GM12891 (cell line): ENCODE measurements around the gene ALPK3.

Source experiments
- PAX5 ChIP-seq: IDR thresholded peaks from 2 replicates; pipeline ENCODE4 v1.6.1; 2011; ENCODE audit warnings: low read length, moderate library complexity, mild to moderate bottlenecking; ENCODE audit not compliant: insufficient read depth, severe bottlenecking
- POLR2A ChIP-seq: IDR thresholded peaks from 2 replicates; pipeline ENCODE4 v1.6.1; 2011; ENCODE audit warnings: low read depth, low read length, control low read depth
- POLR2AphosphoS5 ChIP-seq: IDR thresholded peaks from 2 replicates; pipeline ENCODE4 v1.6.1; 2011; ENCODE audit warnings: low read depth, low read length, control low read depth

DNA sequence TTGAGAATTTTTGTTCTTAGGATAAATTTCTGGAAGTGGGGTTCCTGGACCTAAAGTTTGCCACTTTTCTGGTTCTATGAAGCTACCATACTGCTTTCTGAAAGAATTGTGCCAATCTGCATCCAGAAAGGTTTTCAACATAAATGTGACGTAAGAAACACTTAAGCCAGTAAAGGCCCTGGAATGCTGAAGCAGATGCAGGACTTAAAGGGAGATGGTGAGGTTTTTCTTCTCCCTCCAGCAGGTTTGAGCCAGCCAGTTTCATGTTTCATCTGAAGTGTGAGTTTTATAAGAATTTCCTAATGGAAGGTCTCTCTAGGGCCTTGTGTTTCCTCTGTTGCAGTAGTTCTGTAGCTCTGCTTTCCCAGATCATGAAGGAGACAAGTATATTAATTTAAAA is 35.7 kb upstream of the ALPK3 start:
- TF ChIP-seq POLR2AphosphoS5 (no peak), POLR2A (no peak), PAX5 (no peak)
